Measurements from ENCODE around the gene SYT2.
"Not testable (repeated sequence)": the region's sequence is repeated elsewhere in the genome, so short reads cannot be mapped to it uniquely, and the experiment has no call there.

Gene SYT2

GRCh38 chr1:202710070-202711045 lies at the start of gene SYT2:
Gene SYT2 (minus strand): TSS chr1:202710454. CDS start chr1:202605772, 104,682 bp downstream.
- DNase-seq (ENCODE audit: low read depth in 2 of 2) = no peak

- no peak for DNase-seq (ENCODE audit: low read depth in 2 of 2)
These were observed 46.1 kb upstream of the SYT2 start for GRCh38 chr1:202756391-202756790.

- no peak for DNase-seq (ENCODE audit: low read depth in 2 of 2)
These were observed 44.0 kb upstream of the SYT2 start for GRCh38 chr1:202754293-202754692.

GRCh38 chr1:202752774-202753173 lies 42.5 kb upstream of the SYT2 start:
- DNase-seq (ENCODE audit: low read depth in 2 of 2) = no peak

GRCh38 chr1:202750761-202751160 lies 40.5 kb upstream of the SYT2 start:
- no peak for DNase-seq (ENCODE audit: low read depth in 2 of 2)

GRCh38 chr1:202750024-202750423 lies 39.8 kb upstream of the SYT2 start:
- DNase-seq (ENCODE audit: low read depth in 2 of 2) = no peak

- DNase-seq (ENCODE audit: low read depth in 2 of 2) = no peak
These were observed 35.2 kb upstream of the SYT2 start for GRCh38 chr1:202745323-202745888.

GRCh38 chr1:202744770-202745169 lies 34.5 kb upstream of the SYT2 start:
- DNase-seq (ENCODE audit: low read depth in 2 of 2) = not testable (repeated sequence)

- no peak for DNase-seq (ENCODE audit: low read depth in 2 of 2)
These were observed 32.2 kb upstream of the SYT2 start for GRCh38 chr1:202742496-202742895.

GRCh38 chr1:202733251-202733650 lies 23.0 kb upstream of the SYT2 start:
- DNase-seq (ENCODE audit: low read depth in 2 of 2) = no peak

- no peak for DNase-seq (ENCODE audit: low read depth in 2 of 2)
These were observed 18.7 kb upstream of the SYT2 start for GRCh38 chr1:202728951-202729350.

- DNase-seq (ENCODE audit: low read depth in 2 of 2) = no peak
These were observed 15.3 kb upstream of the SYT2 start for GRCh38 chr1:202725526-202725925.

- DNase-seq (ENCODE audit: low read depth in 2 of 2) = no peak
These were observed 13.5 kb upstream of the SYT2 start for GRCh38 chr1:202723708-202724107.

GRCh38 chr1:202723046-202723445 lies 12.8 kb upstream of the SYT2 start:
- not testable (repeated sequence) for DNase-seq (ENCODE audit: low read depth in 2 of 2)

- no peak for DNase-seq (ENCODE audit: low read depth in 2 of 2)
These were observed 6.4 kb upstream of the SYT2 start for GRCh38 chr1:202716654-202717053.

GRCh38 chr1:202714202-202714601 lies 3.9 kb upstream of the SYT2 start:
- DNase-seq (ENCODE audit: low read depth in 2 of 2) = not testable (repeated sequence)

- no peak for DNase-seq (ENCODE audit: low read depth in 2 of 2)
These were observed 2.9 kb upstream of the SYT2 start for GRCh38 chr1:202713110-202713509.

- DNase-seq (ENCODE audit: low read depth in 2 of 2) = no peak
These were observed 1.8 kb upstream of the SYT2 start for GRCh38 chr1:202711949-202712635.

- DNase-seq (ENCODE audit: low read depth in 2 of 2) = no peak
These were observed 795 bp downstream of the SYT2 start for GRCh38 chr1:202709276-202710041.

GRCh38 chr1:202708456-202709275 lies 1.6 kb downstream of the SYT2 start:
- DNase-seq (ENCODE audit: low read depth in 2 of 2) = no peak

- DNase-seq (ENCODE audit: low read depth in 2 of 2) = no peak
These were observed 3.4 kb downstream of the SYT2 start for GRCh38 chr1:202706851-202707250.
